Peyer's patch (tissue), 4 donors: Measurements from ENCODE around the gene DISC1. TPM values are rescaled to one million over a fixed set of nuclear protein-coding genes. Genes with fewer than 3 reads are reported as not detected.

ENCODE experiments used
- DNase-seq, 3 donors: peaks; one replicate each; pipeline ENCODE4 v3.0.0-alpha.2; 2017 to 2019
- H3K27ac ChIP-seq, 4 donors: fragments of 200-600 bp; sonication (generic); one replicate each; pipeline ENCODE4 v1.5.1; 2016 to 2019
- H3K27me3 ChIP-seq, 2 donors: fragments of 200-600 bp; sonication (generic); one replicate each; pipeline ENCODE4 v1.5.1; 2019
- H3K36me3 ChIP-seq, 3 donors: fragments of 200-600 bp; sonication (generic); one replicate each; pipeline ENCODE4 v1.5.1; 2016 to 2019
- H3K4me1 ChIP-seq, 4 donors: fragments of 200-600 bp; sonication (generic); one replicate each; pipeline ENCODE4 v1.5.1; 2016 to 2019
- H3K4me3 ChIP-seq, 4 donors: fragments of 200-600 bp; sonication (generic); 1 replicate in 3 of 4; 2 replicates in 1 of 4; pipeline ENCODE4 v1.5.1; 2016 to 2019; ENCODE audit warnings: mild to moderate bottlenecking in 1 of 4
- H3K9me3 ChIP-seq, 4 donors: fragments of 200-600 bp; sonication (generic); one replicate each; pipeline ENCODE4 v1.5.1; 2016 to 2019; ENCODE audit warnings: mild to moderate bottlenecking in 1 of 4
- CTCF ChIP-seq, 6 experiments: fragments of 450-650 bp in 4 of 6; fragments of 200-600 bp in 2 of 6; sonication (generic) in 1 of 6; IDR thresholded peaks; one replicate each; pipeline ENCODE4 v1.5.1; 2017 to 2019; ENCODE audit warnings: antibody characterized with exemption in 6 of 6, mild to moderate bottlenecking in 3 of 6, moderate library complexity in 1 of 6
- POLR2A ChIP-seq, 2 donors: fragments of 450-650 bp; IDR thresholded peaks; one replicate each; pipeline ENCODE4 v1.5.1; 2017; ENCODE audit warnings: antibody characterized with exemption in 2 of 2, mild to moderate bottlenecking in 2 of 2, moderate library complexity in 2 of 2
- total RNA-seq, 4 donors: library from RNA; depleted of rRNA; stranded (reverse); fragments of >200 nt; gene quantifications; one replicate each; pipeline ENCODE4 v1.1.0, GENCODE V29; 2016

Gene DISC1
- total RNA-seq, 4 donors from 2014 or later, result 2.3 to 39.6 (median 5.6) TPM

- Histone ChIP-seq H3K9me3 (no peaks in the 10 kb centered on the region), H3K4me3 (no peak overlapping the region), H3K27ac (no peak overlapping the region), H3K36me3 (no peaks in the 10 kb centered on the region), H3K27me3 (no peaks in the 10 kb centered on the region), H3K4me1 (no peaks in the 10 kb centered on the region)
- no peak for DNase-seq
- no peak for TF ChIP-seq CTCF (IDR thresholded peaks at IDR 0.05)
- no peak for TF ChIP-seq POLR2A (IDR thresholded peaks at IDR 0.05)
Observed at GRCh38 chr1:231594123-231594522, 32.5 kb upstream of the DISC1 start.

GRCh38 chr1:231594749-231595148, 31.8 kb upstream of the DISC1 start:
- Histone ChIP-seq H3K4me3 (no peak overlapping the region), H3K27me3 (no peaks in the 10 kb centered on the region), H3K9me3 (no peaks in the 10 kb centered on the region), H3K4me1 (no peaks in the 10 kb centered on the region), H3K36me3 (no peaks in the 10 kb centered on the region), H3K27ac (no peak overlapping the region)
- DNase-seq, result no peak
- TF ChIP-seq POLR2A (IDR thresholded peaks at IDR 0.05) (no peak), CTCF (IDR thresholded peaks at IDR 0.05) (no peak)

GRCh38 chr1:231596337-231596791, 30.2 kb upstream of the DISC1 start:
- TF ChIP-seq POLR2A (IDR thresholded peaks at IDR 0.05) (no peak), CTCF (IDR thresholded peaks at IDR 0.05) (no peak)
- DNase-seq, result no peak
- Histone ChIP-seq H3K27me3 (no peaks in the 10 kb centered on the region), H3K36me3 (no peaks in the 10 kb centered on the region), H3K4me1 (no peaks in the 10 kb centered on the region), H3K9me3 (no peaks in the 10 kb centered on the region), H3K27ac (no peak overlapping the region), H3K4me3 (no peak overlapping the region)

- TF ChIP-seq POLR2A (IDR thresholded peaks at IDR 0.05) (no peak), CTCF (IDR thresholded peaks at IDR 0.05) (no peak)
- Histone ChIP-seq H3K27ac (no peak overlapping the region), H3K27me3 (no peaks in the 10 kb centered on the region), H3K36me3 (no peaks in the 10 kb centered on the region), H3K4me3 (no peak overlapping the region), H3K9me3 (no peaks in the 10 kb centered on the region), H3K4me1 (no peaks in the 10 kb centered on the region)
- no peak for DNase-seq
Observed at GRCh38 chr1:231597971-231598370, 28.6 kb upstream of the DISC1 start.

GRCh38 chr1:231600458-231600976, 26.1 kb upstream of the DISC1 start:
- DNase-seq, result no peak
- Histone ChIP-seq H3K9me3 (no peaks in the 10 kb centered on the region), H3K4me3 (no peak overlapping the region), H3K36me3 (no peaks in the 10 kb centered on the region), H3K27me3 (no peaks in the 10 kb centered on the region), H3K27ac (peak overlapping the region in 1 of 4 donors; percentile 40), H3K4me1 (no peaks in the 10 kb centered on the region)
- no peak for TF ChIP-seq CTCF (IDR thresholded peaks at IDR 0.05)
- no peak for TF ChIP-seq POLR2A (IDR thresholded peaks at IDR 0.05)
